Stimulated activated CD4-positive, alpha-beta T cell treated with anti-CD3 and anti-CD28 coated beads, Interleukin-1b, Interleukin-23, amount 100 ng/mL, for 24 hours (primary cell): ENCODE measurements around the gene TRMT112.
"Not testable (repeated sequence)": the region's sequence is repeated elsewhere in the genome, so short reads cannot be mapped to it uniquely, and the experiment has no call there.

Source experiments
- DNase-seq, 4 experiments: peaks; one replicate each; pipeline ENCODE4 v3.0.0-alpha.2; 2020; ENCODE audit warnings: low read depth in 4 of 4, low spot score in 1 of 4

TRMT112 gene

DNA sequence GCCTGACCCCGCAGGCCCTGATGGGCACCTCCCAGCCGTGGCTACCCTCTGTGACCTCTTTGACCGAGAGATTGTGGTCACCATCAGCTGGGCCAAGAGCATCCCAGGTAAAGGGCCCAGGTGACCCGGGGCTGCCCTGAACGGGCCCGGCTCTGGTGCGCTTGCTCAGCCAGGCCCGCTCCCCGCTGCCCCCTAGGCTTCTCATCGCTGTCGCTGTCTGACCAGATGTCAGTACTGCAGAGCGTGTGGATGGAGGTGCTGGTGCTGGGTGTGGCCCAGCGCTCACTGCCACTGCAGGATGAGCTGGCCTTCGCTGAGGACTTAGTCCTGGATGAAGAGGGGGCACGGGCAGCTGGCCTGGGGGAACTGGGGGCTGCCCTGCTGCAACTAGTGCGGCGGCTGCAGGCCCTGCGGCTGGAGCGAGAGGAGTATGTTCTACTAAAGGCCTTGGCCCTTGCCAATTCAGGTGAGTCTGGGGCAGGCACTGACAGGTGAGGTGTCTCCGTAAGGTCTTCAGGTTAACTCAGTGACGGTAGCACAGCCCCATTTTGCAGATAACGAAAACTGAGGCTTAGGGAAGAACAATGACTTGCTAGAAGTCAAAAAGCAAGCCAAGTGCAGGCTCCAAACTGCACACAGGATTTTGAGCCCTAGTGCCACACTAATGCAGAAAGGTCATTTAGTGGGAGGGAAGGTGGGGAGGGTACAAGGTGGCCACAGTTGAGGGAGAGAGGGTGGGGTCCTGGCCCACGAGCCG, 2.4 kb downstream of the TRMT112 start:
- no peak for DNase-seq

DNA sequence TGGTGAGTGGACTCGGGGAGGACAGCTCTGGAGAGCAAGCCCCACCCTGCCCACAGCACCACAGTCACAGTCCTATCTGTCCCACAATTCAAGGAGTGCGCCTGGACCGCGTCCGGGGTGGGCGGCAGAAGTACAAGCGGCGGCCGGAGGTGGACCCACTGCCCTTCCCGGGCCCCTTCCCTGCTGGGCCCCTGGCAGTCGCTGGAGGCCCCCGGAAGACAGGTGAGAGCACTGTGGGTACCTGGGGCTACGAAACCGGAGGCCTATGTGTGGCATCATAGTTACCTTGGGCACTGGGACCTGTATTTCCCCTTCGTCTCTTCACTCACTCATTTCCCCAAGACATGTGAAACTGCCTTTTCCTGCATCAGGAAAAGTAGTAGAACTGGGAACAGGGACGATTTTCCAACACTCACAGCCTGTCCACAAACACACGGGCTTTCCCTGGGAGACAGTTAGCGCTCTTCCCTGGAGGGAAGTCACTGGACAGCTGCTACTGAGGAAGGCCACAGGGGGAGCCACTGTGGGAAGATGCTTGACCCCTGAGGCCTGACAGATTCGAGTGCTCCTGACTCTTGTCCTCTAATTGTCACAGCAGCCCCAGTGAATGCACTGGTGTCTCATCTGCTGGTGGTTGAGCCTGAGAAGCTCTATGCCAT, 3.1 kb downstream of the TRMT112 start:
- no peak for DNase-seq

DNA sequence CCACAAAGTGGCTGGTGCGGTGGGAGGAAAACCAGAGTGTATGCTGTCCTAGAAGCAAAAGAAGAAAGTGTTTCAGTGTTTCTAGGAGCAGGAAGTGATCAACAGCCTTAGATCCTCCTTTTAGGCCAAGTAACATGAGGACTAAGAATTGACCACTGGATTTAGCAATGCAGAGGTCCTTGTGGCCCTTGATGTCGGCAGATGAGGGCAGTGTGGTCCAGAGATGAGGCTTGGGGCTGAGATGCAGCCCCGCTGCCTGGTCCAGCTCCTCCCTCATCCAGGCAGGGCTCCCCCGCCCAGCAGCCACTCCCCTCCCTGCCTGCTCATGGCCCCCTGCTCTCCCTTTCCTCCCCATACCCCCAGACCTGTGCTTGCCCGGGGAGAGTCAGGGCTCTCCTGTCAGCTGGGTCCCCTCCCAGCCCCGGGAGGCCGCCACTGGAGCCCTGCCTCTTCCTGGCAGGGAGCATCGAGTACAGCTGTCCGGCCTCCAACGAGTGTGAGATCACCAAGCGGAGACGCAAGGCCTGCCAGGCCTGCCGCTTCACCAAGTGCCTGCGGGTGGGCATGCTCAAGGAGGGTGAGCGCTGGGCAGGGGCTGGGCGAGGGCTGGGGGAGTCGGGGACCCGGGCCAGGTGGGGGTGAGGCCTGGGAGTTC, 3.7 kb downstream of the TRMT112 start:
- no peak for DNase-seq

DNA sequence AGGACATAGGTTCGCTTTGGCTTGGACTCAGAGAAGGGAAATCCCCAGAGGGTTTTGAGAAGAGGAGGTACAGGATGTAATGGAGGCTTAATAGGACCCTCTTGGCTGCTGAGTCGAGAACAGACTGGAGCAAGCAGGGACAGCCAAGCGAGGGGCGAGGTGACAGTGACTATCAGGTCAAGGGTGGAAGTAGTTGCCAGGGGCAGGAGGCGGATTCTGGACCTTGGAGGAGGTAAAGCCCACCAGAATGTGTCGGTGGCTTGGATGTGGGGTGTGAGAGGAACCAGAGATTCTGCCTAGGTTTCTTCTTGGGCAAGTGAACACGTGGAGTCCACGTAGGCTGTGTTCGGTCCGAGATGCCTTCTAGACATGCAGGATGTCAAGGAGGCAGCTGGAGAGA, 4.4 kb downstream of the TRMT112 start:
- no peak for DNase-seq

DNA sequence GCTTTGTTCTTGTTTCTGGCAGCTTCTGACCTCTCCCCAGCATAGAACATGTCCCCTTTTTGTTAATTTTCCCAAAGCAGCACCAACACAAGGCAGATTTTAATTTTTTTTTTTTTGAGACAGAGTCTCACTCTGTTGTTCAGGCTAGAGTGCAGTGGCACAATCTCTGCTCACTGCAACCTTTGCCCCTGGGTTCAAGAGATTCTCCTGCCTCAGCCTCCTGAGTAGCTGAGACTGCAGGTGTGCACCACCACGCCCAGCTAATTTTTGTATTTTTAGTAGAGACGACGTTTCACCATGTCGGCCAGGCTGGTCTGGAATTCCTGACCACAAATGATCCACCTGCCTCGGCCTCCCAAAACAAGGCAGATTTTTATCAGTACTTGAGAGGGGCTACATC, 9.6 kb downstream of the TRMT112 start:
- DNase-seq: not testable (repeated sequence)

DNA sequence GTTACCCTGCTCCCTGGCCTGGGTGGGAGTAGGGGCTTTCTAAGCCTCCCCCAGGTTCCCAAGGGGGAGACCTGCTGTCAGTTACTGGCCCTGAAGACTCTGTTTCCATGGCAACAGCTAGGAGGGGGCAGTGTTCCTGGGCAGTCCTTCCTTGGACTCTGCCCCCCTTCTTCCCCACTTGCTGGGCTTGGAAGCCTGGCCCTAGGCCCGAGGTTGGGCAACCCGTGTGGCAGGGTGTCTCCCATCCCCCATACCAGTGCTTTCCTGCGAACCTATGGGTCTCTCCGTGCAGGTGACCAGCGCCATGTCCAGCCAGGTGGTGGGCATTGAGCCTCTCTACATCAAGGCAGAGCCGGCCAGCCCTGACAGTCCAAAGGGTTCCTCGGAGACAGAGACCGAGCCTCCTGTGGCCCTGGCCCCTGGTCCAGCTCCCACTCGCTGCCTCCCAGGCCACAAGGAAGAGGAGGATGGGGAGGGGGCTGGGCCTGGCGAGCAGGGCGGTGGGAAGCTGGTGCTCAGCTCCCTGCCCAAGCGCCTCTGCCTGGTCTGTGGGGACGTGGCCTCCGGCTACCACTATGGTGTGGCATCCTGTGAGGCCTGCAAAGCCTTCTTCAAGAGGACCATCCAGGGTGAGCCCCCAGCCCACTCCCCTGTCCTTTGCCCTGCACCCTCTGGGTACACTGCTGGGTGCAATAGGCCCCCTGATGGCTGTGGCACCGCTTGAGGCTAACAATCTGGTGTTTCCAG, 10.3 kb downstream of the TRMT112 start:
- no peak for DNase-seq

DNA sequence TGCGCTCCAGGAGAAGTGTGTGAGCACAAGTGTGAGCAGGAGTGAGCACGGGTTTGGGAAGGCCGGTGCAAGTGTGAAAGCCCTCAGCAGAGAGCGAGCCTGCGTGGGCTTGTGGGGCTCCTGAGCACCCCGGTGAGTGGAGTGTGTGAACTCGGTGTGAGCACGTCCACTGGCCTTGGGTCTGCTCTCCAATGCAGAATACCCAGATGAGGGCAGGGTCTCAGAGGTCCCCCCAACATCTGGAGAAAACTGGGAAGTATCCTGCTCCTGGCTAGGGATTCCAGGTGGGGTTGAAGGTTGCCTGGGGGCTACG, 10.8 kb downstream of the TRMT112 start:
- DNase-seq: no peak

DNA sequence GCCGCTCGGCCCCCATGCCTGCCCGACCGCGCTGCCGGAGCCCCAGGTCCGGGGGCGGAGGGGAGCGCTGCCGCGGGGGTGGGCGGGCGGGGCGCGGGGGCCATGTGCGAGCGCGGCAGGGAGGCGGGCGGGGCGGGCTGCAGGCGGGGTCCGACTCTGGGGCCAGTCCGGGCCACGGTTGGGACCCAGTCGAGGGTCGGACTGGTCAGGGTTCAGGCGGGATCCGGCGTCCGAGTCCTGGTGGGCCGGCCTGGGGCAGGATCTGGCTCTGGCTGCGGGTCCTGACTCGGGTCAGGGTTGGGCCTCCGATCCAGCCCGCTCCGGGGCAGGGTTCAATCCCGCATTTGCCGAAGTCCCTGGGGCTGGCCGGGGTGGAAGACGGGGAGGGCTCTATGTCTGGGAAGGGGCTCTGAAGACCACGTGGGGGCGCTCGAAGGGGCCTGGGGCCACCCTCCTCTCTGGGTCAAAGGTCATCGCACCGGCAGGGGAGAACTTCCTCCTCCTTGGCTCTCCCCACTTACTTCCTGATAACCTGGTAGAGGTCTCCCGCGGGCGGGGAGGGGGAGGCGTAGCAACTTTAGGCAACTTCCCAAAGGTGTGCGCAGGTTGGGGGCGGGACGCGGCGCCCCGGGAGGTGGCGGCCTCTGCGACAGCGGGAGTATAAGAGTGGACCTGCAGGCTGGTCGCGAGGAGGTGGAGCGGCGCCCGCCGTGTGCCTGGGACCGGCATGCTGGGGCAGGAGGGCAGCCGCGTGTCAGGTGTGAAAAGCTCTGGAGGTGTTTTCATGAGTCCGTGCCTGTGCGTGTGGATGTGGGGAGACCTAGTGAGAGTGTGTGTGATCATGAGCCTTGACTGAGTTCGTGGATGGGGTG, 11.4 kb downstream of the TRMT112 start:
- DNase-seq: peak; percentile 32 to 59 (median 52)

DNA sequence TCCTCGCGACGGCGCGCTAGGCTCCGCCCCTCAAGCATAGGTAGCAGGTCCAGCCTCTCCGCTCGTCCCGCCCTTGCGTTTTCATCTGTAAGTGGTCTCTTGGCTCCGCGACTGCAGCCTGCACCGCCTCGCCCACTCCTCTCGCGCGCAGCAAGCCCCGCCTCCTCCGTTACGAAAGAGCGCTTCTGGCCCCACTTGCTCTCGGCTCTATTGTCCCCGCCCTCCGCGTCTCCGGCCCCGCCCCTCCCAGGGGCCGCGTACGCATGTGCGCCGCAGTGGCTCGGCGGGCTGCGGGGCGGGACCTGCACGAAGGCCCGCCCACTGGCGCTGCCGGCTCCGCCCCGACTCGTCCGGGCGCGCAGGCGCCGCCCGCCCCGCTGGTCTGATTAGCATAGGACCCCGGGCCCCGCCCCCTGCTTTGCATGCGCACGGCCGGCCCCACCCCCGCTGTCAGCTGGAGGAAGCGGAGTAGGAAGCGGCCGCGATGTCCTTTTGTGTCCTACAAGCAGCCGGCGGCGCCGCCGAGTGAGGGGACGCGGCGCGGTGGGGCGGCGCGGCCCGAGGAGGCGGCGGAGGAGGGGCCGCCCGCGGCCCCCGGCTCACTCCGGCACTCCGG, 12.2 kb downstream of the TRMT112 start, which contains the start of gene ESRRA:
Gene ESRRA, plus strand, starts transcription at position 450 of the 616 bp plus-strand sequence. CDS start 1,656 bp downstream, outside the sequence.
- DNase-seq: peak; percentile 99 to 100 (median 100)

DNA sequence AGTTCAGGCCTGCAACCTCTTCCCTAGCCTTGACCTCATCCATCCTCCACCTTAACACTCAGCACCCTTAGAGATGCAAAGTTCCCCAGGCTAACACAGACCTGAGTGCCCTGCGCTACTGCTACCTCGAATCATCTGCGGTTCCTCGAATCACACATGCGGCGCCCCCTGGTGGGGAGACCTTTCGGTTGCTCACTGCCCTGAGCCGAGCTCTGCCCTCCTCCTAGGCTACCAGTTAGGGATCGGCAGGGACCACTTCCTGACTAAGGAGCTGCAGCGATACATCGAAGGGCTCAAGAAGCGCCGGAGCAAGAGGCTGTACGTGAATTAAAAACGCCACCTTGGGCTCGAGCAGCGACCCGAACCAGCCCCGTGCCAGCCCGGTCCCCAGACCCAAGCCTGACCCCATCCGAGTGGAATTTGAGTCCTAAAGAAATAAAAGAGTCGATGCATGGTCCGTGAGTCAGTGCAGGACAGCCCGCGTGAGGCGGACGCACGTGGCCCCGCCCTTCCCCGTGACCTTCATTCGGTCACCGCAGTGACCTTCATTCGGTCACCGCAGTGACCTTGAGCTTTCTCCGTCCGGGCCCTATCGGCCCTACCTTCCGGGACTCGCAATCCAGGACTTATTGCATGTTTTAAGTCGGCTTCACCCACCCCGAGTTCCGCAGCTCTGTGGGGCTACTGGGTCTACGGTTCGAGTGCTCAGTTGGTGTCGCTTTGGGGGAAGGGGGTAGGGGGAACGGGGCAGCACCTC, 12.9 kb downstream of the TRMT112 start:
- peak; percentile 90 to 97 (median 96) for DNase-seq

DNA sequence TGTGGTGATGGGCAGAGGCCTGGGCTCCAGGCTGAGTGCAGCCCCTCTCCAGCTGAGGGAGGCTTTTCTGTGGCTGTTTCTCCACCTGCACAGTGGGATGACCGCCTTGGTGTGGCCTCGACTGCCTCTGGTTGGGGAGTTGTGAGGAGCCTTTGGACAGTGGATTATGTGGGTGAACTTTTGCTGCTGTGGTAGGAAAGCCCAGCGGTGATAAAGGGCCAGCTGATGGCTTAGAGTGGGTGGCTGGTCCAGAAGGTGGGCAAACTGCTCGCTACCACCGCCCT, 13.4 kb downstream of the TRMT112 start:
- DNase-seq: no peak

DNA sequence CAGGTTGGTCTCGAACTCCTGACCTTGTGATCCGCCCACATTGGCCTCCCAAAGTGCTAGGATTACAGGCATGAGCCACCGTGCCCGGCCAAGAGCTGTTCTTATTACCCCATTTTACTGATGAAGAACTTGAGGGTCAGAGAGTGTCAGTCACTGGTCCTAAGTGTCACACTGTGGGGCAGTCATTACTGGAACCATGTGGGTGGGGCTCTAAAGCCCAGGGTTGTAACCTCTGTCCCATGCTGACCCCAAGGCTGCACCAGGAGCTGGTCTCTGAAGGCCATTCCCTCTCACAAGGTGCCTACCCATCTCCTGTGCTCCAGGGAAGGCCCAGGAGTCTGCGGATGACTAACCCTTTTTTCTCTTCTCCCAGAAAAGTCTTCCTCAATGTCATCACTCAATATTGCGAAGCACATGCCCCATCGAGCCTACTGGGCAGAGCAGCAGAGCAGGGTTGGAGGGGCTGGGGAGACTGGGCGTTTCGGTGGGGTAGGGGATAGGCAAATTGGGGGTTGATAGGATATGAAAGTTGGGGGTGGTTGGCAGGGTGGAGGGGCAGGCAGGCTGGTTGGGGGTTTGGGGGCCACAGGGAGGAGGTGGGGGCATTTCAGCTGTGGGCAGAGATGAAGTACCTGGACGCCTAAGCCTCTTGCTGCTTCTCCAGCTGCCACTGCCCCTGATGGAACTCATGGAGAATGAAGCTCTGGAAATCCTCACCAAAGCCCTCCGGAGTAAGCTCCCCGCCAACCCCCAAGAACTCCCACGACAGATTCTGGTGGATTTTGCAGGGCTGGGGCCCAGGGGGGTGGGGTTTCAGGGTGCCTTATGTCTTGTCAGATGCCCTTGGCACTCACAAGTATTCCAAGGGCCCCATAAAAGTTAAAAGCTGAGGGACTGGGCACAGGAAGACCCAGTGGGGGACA, 14.0 kb downstream of the TRMT112 start:
- DNase-seq: no peak

DNA sequence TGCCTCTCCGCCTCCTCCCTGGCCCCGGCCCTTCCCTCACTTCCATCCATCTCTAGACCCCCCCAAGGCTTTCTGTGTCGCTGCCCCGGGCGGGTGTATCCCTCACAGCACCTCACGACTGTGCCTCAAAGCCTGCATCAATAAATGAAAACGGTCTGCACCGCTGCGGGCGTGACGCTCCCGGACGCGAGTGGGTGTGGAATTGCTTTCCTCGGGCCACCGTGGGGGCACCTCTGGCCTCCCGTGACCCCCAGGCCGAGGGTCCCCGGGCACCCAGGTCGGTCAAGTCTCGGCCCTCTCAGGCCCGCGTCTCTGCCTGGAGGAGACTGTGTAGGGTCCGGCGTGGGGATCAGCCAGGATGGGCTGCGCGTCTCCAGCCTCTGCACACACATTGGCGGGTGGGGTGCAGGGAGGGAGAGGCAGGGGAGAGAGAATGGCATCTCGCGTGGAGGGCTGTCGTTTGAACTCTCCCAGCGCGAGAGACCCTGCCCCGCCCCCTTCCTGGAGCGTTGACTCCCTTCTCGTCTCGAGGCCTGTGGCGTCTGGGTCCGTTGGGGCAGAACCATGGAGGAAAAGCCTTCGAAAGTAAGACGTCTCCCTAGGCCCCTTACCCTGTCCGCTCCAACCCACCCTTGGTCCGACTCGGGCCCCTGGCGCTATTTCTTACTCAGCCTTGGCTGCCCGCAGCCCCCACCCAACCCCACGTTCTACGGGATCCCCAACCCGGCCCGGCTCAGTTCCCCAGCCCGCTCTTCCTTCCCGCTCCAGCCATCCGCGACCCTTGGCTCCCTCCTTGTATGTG, 17.3 kb downstream of the TRMT112 start, which contains the start of gene CATSPERZ:
Gene CATSPERZ, plus strand, starts transcription at position 512 of the 802 bp plus-strand sequence. Its CDS starts 53 bp downstream, at position 565.
- no peak for DNase-seq

DNA sequence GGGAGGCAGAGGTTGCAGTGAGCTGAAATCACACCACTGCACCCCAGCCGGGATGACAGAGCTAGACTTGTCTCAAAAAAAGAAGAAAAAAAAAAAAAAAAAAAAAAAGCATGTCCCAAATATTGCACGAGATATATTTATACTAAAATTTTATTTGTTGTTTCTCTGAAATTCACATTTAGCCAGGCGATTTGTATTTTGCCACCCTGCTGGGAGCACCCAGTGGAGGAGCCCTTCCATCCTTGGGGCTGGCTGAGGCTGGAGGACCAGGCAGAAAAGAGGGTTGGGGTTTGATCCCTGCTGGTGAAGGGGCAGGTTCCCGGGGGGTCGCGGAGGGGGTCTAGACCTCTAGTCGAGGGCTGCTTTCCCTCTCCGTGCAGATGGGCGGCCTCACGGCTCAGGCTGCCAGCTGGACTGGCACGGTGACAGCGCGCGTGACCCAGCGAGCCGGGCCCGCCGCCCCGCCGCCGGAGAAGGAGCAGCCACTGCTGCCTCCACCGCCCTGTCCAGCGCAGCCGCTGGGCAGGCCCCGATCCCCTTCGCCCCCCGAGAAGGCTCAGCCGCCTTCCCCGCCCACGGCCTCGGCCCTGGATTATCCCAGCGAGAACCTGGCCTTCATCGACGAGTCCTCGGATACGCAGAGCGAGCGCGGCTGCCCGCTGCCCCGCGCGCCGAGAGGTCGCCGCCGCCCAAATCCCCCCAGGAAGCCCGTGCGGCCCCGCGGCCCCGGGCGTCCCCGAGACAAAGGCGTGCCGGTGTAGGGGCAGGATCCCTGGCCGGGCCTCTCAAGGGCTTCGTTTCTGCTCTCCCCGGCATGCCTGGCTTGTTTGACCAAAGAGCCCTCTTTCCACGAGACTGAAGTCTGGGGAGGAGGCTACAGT, 18.2 kb downstream of the TRMT112 start:
- DNase-seq: no peak

DNA sequence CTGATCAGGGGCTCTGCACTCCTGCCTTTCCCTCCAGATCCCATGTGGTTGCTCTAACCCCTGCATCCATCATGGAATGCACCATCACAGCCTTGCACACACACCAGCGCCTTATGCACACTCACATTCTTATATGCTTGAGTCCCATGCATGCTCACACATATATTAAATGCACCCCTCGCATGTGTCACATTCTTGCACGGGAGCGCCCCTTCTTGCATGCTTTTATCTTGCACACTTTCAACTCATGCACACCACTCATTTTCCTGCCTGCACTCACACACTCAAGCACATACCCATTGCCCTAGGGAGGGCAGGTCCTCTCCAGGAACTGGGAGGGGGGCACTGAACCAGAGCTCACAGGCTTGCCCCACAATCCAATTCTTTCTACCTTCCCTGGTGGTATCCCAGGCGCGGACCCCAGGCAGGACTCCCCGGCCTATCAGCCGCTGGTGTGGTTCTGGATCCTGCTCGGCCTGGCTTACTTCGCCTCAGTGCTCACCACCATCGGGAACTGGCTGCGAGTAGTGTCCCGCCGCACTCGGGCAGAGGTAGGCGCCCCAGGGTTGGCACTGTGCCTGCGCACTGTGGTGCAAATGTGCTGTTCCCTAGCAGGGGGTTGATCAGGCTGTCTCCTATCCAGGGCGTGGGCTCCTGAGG, 19.5 kb downstream of the TRMT112 start:
- no peak for DNase-seq
